Smooth muscle cell of the brain vasculature (primary cell): ENCODE data around the gene DYNC1H1.

Source experiments
- DNase-seq: peaks from one replicate; pipeline ENCODE4 v3.0.0-alpha.2; 2012; ENCODE audit warnings: low read depth, low spot score

The DYNC1H1 gene

DNA sequence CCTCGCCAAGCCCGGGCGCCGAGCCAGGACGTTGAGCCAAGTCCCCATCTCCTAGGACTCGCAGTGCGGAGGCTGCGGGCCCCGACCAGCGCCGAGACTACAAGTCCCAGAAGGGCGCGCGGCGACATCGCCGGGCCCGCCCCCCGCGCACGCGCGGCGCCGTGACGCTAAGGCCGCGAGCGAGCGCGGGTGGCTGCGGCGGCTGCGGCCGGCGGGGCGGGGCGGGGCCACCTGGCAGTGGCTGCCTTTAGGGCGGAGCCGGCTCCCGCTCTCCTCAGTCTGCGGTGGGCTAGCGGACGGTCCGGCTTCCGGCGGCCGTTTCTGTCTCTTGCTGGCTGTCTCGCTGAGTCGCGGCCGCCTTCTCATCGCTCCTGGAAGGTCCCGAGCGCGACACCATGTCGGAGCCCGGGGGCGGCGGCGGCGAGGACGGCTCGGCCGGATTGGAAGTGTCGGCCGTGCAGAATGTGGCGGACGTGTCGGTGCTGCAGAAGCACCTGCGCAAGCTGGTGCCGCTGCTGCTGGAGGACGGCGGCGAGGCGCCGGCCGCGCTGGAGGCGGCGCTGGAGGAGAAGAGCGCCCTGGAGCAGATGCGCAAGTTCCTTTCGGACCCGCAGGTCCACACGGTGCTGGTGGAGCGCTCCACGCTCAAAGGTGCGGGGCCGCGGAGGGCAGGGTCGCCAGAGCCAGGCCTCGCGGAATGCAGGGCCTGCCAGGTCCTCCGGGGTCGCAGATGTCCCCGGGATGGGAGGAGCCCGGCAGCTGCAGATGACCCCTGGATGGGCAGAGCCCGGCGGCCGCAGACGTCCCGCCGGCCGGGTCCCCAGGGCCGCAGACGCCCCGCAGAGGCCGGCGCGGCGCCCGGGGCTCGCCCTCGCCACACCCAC lies at the start of gene DYNC1H1:
Gene DYNC1H1 (plus strand): TSS at position 277 of the 884 bp plus-strand sequence. CDS start 119 bp downstream, at position 396.
- DNase-seq: peak; percentile 84

DNA sequence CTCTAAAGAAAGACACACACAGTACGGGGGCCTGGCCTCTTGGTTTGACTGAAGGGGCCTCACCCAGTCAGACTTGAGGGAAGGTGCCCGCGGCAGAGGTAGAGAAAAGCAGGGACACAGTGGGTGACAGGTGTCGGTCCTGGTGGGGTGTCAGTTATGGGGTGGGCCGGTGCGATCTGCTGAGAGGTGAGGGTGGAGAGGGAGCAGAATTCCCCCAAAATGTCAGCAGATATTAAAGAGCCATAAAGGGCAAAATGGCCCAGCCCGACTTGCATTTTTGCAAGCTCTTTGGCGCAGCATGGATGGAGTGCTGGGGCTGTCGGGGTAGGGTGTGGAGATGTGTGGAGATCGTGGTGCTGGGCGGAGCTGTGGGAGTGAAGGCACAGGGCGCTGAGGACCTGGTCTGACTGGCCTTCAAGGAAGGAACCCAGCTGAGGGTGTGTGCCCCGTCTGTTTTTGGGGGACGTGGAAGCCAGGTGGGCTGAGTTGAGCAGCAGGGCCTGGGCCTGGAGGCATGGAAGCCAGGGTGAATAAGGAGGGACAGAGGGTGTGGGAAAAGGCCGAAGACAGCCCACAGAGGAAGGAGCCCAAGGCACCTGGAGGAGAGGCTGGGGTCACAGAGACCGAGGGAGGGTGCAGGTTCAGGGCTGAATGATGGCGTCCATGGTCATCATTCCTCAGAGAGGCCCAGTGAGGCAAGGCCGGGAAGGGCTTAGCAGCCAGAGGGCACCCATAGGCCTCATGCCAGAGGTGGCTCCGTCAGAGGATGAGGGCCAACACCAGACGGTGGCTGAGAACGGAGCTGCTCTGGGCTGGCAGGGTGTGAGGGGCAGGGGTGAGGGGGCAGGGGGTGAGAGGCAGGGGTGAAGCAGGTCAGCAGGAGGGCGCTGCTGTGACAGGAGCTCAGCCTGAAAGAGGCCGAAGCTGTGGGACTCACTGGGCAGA lies 48.2 kb upstream of the DYNC1H1 start:
- DNase-seq: no peak

DNA sequence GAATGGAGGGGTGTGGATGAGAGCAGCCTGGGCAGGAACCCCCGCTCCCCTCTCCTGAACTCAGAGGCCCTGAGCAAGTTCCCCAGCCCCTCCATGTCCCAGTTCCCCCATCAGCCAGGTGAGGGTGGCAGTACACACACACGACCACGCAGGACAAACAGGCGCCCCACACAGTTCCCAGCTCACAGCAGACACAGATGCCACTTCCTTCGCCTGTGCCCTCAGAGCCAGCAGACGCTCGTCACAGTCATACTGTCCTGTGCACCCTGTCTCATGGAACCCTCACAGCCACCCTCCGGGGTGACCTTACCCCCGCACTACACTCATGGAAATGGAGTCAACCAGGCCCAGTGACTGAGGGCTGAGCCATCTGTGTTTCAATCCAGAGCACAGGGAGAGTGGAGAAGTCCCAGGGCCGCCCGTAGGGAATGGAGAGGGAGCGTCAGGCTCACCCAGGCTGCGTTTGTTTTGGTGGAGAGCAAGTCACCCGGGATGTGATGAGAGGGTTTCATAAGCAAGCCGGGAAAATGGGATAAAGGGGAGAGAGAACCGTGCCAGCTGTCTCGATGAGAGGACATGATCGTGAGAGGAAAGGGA lies 47.5 kb upstream of the DYNC1H1 start:
- no peak for DNase-seq

DNA sequence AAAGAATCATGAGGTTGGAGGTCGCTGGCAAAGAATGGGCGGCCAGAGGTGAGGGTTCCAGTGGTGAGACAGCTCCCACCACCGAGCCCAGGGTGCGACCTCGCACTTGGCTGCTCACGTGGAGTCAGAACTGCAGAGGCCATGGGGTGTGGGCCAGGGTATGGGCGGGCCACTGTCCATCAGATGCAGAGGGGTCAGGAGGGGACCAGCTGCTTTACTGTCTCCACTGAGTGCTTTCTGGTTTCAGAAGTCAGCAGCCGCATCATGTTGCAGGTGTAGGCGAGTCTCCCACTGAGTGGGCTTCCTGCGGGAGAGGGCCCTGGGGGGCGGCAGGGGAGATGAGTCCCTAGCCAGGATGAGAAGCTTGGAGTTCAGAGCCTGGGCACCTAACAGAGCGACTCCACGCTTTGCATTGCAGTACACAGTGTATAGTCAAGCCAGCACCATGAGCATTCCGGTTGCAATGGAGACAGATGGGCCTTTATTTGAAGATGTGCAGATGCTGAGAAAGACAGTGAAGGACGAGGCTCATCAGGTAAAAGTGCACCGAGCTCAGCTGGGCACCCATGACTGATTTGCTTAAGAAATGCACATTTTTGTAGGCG lies 46.9 kb upstream of the DYNC1H1 start:
- no peak for DNase-seq

DNA sequence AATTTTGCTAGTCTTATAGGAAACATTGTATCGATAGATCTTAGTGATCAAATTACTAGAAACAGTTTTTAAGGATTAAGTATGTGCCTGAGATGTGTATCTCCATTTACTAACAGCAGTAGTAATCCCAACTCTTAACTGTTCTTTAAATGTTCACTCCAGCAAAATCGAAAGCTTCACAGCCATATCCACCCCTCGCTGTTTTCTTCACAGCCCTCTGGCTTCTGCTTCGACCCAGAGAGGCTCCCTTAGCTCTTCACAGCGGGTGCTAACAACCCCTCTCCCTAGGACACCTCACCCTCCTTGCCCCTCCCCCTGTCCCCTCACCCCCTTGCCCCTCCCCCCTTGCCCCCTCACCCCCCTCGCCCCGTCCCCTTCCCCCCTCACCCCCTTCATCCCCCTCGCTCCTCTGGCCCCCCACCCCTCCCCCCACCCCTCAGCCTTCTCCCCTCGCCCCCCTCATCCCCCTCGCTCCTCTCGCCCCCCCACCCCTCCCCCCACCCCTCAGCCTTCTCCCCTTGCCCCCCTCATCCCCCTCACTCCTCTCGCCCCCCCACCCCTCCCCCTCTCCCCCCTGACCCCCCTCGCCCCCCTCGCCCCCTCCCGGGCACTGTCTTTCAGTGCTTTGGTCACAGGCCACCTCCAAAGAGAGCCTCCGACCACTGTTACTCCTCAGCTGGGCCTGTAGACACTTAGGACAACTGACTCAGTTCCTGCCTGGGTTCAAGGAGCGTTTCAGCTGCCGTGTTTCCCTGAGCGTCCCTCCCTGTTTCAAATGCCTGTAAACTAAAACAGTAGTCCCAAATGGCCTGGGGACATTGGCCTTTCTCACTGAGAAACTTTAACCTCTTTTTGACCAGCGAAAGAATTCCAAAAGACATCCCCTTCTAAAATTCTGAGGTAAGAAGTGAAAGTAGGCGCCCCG lies 46.0 kb upstream of the DYNC1H1 start:
- DNase-seq: no peak

DNA sequence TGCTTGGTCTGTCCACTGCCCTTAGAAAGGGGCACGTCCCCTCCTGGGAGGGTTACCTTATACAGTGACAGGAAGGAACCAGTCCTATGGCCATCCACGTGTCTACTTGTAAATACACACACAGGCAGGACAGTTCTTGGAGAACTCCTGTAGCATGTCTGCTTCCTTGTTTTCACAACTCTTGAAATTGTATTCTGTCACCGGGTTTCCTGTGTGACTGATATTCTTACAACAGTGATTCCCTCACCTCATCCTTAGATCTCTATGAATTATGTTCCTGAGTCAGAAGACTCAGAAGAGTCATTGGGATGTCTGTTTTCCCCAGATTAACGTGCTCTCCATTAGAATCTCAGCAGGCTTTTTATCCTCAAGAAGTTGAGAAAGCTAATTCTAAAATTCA lies 44.1 kb upstream of the DYNC1H1 start:
- no peak for DNase-seq

DNA sequence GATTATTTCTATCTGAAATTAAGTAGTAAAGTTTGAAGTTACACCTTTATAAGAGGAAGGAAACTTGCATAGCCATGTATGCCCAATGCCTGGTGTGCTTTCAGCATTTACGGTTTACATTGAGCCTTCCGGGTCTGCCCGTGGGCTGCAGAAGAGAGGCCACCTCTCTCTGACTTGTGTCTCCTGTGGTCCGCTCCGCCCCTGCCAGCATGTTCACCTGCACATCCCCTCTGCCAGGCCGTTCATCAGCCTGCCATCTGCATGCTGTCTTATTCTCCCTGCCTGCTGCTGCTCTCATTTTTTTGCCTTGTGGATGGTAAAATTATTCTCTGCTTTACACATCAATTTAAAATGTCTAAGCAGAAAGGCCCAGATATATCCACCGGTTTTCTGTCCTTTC lies 41.5 kb upstream of the DYNC1H1 start:
- DNase-seq: no peak

DNA sequence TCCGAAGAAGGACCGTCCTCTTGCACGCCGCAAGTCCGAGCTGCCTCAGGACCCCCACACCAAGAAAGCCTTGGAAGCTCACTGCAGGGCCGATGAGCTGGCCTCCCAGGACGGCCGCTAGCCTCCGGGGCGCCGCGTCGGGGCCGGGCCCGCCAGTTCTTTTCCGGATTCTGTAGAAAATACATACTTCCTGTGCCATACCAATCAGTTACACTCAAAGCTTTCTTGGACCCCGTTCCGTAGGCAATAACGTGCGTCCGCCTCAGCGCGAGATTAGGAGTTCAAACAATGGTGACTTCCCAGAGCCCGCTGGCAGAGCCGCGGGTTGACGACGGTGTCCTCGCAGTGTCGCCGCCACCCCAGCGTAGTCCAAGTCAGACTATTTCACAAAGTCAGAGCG lies 39.2 kb upstream of the DYNC1H1 start:
- DNase-seq: no peak

DNA sequence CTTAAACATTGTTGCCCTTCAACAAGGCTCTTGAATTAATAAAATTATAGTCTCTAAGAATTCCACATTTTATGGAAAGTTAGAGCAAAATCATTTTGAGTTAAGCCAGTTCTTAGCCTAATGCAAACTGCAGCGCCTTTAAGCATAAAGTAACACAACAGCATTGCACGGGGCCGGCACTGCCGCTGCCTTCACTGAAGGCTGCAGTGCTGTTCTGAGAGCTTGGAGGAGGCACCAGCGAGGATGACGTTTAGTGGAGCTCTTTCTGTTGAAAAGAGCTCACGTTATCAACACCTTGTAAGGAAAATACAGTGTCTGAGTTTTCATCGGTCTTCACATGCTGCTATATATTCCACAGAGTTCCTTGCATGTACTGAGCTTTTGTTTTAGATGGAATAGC lies 38.3 kb upstream of the DYNC1H1 start:
- DNase-seq: no peak

DNA sequence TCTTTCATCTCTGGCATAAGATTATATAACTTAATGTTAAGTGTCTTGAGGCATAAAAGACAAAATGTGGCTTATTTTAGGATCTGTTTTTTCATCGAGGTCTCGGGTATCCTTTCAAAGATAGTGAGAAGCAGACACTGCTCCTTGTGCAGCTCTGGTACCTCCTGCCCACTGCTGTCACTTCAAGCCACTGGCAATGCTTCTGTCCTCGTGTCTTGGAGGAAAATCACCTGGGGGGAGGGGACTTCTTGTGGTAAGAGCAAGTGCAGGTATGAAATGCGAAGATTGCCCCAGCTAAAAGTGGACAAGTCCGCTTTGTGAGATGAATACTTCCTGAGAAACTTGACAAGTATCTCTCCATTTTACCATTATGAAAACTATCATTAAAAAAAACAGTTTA lies 37.8 kb upstream of the DYNC1H1 start:
- DNase-seq: no peak

DNA sequence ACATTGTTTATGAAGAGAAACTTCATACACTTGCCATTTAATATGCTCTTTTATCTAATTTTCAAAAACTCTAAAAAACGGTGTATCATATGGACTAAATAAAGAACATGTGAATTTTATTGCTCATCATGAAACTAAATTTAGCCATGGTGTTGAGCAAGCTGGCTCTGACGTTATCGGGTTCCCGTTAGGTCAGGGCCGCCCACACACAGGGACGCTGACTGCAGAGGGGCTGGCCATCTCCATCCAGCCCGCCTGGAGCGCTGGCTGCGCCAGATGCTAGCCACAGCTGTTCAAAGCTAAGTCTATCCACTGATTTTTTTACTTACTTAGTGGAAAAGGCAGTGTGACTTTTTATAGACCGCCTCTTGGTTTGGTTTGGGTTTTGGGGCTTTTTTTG lies 36.5 kb upstream of the DYNC1H1 start:
- peak; percentile 87 for DNase-seq

DNA sequence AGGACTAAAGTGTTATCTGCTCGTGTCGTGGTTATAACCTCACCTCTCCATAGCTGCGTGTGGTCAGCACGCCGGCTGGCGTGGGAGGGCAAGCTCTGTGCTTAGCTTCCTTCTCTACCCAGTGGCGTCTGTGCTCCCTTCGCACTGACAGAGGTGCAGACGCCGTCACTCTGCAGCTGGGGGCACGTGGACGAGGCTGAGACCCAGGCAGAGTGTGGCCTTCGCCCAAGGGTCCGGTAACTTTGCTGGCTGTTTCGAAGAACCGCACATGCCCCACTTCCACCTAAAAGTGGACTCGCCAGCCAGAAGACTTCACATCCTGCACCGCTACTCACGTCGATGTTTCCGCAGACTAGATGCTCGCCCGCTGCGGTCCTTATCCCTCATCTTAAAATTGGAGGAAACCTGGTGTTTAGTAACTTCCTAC lies 35.9 kb upstream of the DYNC1H1 start:
- DNase-seq: no peak

DNA sequence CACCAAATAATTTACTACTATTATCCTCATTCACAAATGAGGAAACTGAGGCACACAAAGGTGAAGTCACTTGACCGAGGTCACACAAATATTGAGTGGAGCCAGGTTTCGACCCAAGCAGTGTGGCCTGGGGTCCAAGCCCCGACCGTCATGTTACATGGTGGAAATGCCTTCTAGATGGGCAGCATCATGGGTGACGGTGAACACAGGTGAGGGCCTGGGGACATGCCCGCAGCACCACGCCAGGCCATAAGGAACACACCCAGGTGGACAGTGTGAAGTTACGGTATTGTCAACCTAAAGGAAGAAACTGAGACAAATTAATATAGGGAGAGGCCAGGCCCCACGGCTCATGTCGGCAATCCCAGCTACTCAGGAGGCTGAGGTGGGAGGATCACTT lies 35.3 kb upstream of the DYNC1H1 start:
- DNase-seq: no peak

DNA sequence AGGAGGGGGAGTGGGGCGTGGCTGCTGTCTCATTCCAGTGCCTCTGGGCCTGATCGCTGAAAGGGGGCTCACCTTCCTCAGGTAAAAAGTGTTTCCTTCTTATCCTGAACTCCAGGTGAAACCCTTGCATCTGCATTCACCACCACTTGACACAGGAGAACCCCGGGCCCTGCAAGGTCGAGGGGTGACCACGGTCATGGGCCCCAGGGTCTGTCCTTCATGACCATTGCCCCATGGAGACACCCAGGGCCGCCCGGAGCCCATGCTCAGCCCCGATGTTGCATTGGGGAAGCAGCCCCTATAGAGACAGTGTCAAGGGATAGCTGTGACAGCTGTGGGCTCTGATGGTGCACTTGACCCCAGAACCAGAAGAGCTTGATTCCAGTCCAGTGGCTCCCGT lies 34.4 kb upstream of the DYNC1H1 start:
- DNase-seq: no peak

DNA sequence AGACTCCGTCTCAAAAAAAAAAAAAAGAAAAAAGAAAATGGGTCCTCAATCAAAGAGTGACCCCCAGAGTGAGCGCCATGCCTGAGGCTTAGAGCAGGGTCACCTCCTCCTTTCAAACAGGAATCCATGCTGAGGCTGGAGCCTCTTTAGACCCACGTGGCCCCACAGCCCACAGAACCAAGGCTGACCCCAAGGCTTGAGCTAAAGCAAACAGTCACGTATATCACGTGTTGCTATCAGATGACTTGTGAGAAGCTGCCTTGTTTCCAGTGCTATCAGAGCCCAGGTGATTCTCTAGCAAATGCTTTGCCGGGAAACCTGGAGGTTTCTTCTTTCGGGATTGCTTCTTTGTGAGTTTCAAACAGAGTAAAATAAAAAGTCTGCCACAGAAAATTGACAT lies 31.7 kb upstream of the DYNC1H1 start:
- no peak for DNase-seq

DNA sequence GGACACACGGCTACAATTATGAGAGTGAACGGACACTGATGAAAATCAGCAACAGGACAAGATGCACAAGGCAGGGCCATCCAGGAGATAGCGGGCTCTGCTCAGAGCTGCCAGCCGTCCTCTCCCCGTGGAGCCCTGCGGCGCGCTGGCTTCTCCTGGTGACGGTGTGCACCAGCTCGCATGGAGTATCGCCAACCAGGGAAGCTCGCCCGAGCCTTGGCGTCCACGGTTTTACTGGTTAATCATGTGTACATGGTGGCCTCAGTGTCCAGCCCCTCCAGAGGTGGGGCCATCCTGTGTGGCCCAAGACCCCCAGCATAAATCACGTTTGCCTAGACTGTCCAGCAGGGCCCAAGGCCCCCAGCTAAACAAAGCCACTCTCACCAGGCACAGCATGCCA lies 31.2 kb upstream of the DYNC1H1 start:
- DNase-seq: no peak

DNA sequence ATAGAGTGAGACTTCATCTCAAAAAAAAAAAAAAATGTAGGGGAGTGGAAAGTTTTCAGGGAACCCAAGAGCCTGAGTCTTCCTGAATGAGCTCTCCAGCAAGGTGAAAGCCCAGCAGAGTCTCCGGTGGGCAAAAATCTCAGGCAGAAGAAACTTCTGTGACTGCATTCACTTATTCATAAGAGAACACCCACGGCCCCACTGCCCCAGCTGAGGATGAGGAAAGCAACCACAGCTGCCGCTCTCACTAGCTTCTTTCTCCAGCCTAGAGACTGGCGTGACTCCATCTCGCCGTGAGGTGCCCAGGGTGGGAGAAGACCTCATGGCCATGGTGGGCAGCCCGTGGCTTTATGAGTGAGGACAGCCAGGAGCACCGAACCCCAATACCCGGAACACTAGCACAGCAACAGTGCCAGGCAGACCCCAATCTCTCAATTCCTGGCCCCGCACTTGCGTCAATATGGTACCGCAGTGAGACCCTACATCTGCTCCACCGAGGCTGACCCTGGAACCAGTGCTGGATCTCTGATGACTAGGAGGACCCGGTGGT lies 29.7 kb upstream of the DYNC1H1 start:
- DNase-seq: no peak

DNA sequence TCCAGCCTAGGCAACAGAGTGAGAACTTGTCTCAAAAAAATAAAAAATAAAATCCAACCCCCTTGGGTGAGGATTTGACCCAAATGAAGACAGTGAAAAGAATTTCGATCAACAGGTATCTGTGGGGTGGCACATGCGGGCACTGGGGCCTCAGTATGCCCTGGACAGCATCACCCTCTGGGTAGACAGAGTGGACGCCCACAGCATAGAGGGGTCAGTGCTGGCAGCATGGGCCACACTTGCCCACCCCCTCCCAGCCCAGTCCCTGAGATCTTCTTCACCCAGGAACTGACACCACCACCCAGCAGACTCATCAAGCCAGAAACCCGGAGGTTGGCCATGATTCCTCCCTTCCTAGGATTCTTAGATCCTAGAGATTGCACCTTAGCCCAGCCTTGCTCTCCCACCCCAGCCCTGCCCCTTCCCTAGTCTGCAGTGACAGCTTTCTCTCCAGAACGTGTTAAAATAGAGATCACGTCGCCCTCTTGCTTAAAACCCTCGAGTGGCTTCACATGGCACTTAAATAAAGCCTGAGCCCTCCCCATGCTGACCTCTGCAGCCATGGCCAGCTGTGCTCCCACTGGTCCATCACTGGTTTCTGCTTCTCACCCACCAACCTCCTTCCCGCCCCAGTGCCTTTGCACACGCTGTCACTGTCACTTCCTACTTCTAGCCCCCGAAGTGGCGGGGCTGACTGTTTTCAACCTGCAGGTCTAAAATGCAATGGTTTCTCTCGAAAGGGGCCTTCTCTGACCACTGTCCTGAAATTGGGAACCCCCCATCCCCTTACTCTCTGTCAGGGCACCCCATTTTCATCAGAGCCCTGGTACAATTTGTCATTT lies 26.2 kb upstream of the DYNC1H1 start:
- DNase-seq: no peak

DNA sequence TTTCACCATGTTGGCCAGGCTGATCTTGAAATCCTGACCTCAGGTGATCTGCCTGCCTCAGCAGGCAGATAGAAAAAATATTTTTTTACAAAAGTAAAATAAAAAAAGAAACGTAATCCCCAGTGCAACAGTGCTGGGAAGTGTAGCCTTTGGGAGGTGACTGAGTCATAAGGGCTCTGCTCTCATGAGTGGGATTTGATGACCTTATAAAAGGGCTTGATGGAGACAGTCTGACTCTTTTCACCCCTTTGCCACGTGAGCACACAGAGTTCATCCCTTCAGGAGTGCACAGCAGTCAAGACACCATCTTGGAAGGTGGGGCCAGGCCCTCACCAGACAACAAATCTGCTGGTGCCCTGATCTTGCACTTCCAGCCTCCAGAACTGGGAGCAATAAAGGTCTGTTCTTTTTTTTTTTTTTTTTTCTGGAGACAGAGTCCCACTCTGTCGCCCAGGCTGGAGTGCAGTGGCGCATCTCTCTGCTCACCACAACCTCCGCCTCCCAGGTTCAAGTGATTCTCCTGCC lies 24.7 kb upstream of the DYNC1H1 start:
- DNase-seq: no peak
